HUES64 (cell line): Measurements from ENCODE around the gene HSD11B2.

ENCODE experiments used
- H3K27ac ChIP-seq: 2 replicates; pipeline ENCODE4 v1.7.0; 2013; ENCODE audit warnings: low read depth, low read length, inconsistent platforms
- H3K27me3 ChIP-seq: 2 replicates; pipeline ENCODE4 v1.6.1; 2013; ENCODE audit warnings: mild to moderate bottlenecking, low read length; ENCODE audit not compliant: insufficient read depth
- H3K36me3 ChIP-seq: 2 replicates; pipeline ENCODE4 v1.6.1; 2013; ENCODE audit warnings: mild to moderate bottlenecking, low read length; ENCODE audit not compliant: insufficient read depth
- H3K4me1 ChIP-seq: 2 replicates; pipeline ENCODE4 v1.6.1; 2013; ENCODE audit warnings: mild to moderate bottlenecking, low read length, moderate library complexity; ENCODE audit not compliant: insufficient read depth
- H3K4me3 ChIP-seq: 2 replicates; pipeline ENCODE4 v1.5.1; 2013; ENCODE audit warnings: mild to moderate bottlenecking, low read length, moderate library complexity
- H3K9ac ChIP-seq: 2 replicates; pipeline ENCODE4 v1.6.1; 2013; ENCODE audit warnings: mild to moderate bottlenecking, low read depth, low read length
- H3K9me3 ChIP-seq: 2 replicates; pipeline ENCODE4 v1.6.1; 2013; ENCODE audit warnings: low read depth, low read length; ENCODE audit not compliant: insufficient read depth
- WGBS: fragments of 150-250, 120-280 bp; methylation state at CpG from one replicate; pipeline ENCODE4 v1.1.7; 2013; ENCODE audit warnings: missing lambda C conversion rate; 5-methylcytosine and 5-hydroxymethylcytosine counted together

The HSD11B2 gene

DNA sequence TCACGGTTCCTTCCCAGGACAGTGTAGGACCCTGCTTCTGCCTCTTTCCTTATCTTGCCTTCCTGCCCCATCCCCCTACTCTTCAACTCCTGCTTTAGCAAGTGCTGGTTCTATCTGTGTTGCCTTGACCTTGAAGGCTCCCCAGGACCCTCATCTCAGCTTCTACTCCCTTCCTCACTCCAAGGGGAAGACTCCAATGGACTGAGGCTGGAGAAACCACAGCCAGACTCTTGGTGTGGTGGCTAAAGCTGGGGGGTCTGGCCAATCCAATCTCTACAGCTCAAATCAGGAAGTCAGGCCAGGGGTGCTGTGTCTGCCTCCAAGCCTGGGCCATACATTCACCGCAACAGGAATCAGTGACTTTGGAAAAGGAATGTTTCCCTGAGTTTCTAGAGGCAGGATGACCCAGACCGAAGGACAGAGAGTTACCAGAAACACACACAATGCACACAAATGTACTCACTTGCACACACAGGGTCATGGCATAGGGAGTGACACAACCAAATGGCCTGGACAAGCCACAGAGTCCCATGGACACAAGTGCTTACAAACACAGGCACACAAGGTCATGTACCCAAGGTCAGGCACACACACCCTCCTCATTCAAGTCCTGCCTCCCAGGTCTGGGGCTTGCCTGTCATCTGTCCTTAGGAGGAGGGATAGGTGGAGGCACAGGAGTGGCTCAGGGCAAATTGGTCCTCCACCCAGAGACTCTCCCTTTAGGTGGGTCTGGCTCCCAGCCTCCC is 1.7 kb upstream of the HSD11B2 start:
- Histone ChIP-seq H3K27ac (no peak overlapping the region), H3K36me3 (no peaks in the 10 kb centered on the region), H3K9me3 (no peaks in the 10 kb centered on the region), H3K27me3 (peaks cover 35% of the 10 kb centered on the region), H3K4me3 (no peak overlapping the region), H3K9ac (no peak overlapping the region), H3K4me1 (peaks cover 41% of the 10 kb centered on the region)
- 88% methylated on average over 3 of the region's 3 CpGs for WGBS

DNA sequence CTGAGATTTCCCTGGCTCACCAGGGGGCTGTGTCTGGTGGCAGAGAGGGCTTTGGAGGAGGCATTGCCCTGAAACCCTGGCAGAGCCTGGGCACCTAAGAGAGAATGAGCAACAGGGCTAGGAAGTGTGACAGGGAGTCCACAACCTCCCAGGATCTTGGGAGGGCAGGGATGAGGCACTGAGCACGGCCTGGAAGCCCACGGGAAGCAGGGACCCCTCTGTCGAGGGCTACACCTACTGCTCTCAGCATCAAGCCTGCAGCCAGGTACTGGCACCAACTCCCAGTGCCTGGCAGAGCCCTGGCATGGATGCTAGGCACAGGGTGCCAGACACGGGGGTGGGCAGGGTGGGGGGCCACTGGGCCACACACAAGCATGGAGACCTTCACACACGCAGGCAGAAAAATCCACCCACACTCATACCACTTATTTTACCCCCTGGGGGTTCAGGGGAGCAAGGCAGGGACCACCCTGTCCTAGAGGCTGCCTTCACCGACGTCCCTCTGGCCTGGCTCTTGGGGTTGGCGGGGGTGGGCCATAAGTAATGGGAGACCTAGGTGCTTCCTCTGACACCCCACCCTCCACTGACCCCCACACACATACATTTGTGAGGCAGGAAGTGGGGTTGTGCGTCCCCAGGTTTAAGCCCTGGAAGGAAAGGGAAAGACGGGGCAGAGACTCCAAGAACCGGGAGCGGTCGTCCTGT is 970 bp upstream of the HSD11B2 start:
- WGBS = 37% methylated on average over 10 of the region's 13 CpGs
- H3K9me3 ChIP-seq = no peaks in the 10 kb centered on the region
- H3K9ac ChIP-seq = peak overlapping the region; percentile 86
- H3K4me3 ChIP-seq = peak overlapping the region; percentile 71
- no peaks in the 10 kb centered on the region for H3K36me3 ChIP-seq
- H3K4me1 ChIP-seq = peaks cover 35% of the 10 kb centered on the region
- no peak overlapping the region for H3K27ac ChIP-seq
- peaks cover 35% of the 10 kb centered on the region for H3K27me3 ChIP-seq

DNA sequence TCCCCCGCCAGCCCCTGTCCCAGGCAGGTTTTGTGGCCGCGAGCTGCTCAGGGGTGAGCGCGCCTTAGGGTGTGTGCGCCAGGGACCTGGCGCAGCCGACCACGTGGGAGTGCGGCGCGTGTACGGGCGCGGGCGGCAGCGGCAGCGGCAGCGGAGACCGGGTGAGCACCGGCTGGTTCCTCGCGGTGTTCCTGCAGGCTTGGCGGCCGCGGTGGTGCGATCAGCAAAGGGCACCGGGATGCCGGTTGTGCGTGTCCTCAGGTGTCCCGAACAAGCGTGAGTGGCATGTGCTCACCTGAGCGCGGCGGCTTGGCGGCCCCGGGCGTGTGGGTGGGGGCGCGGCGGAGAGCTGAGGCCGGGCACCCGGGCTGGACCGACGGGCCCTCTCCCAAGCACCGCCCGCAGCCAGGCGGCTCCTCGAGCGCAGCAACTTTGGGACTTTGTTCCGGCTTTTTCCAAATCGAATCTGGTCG is 381 bp upstream of the HSD11B2 start:
- under 1% methylated on average over 53 of the region's 53 CpGs for WGBS
- H3K9ac ChIP-seq = peak overlapping the region; percentile 86

DNA sequence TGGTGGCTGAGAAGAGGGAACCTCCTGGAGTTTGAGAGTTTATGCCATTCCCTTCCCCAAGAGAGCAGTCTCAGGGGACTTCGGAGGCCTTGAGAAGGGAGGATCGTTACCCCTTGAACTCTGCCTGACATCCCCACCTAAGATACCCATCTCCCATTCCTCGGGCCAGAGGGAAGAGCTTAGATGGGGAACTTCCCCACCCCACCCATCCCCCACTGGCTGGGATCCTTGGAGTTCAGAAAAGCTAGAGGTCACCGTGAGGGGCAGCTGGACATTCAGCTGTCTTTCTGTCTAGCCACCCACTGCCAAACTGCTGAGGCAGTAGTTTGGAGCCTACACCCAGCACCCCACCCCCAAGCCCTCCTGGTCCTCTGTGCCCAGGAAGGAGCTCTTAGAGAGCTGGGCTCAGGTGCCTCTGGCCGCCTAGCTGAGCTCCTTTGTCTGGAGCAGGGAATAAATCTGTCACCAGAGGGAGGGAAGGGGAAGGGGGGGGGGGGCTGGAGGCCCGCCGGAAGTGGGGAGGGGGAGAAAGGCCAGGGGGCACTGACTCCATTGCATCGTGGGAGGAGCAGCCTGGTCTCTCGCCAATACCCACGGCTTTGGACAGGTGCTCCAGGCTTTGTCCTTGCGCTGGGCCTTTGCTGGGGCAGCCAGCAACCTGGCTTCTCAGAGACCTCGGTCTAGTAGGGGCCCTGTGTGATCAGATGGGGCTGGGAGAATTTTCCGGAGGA is 1.0 kb downstream of the HSD11B2 start:
- Histone ChIP-seq H3K27me3 (peaks cover 35% of the 10 kb centered on the region), H3K4me3 (peak overlapping the region; percentile 93), H3K9ac (peak overlapping the region; percentile 84), H3K9me3 (no peaks in the 10 kb centered on the region), H3K27ac (peak overlapping the region; percentile 65), H3K4me1 (peaks cover 26% of the 10 kb centered on the region), H3K36me3 (0 out of 2 replicates have a peak, but pooled peaks cover 1% of the 10 kb centered on the region)
- 20% methylated on average over 12 of the region's 13 CpGs for WGBS

More for the DNA sequence above, 381 bp upstream of the HSD11B2 start:
- Histone ChIP-seq H3K27me3 (peaks cover 35% of the 10 kb centered on the region), H3K36me3 (no peaks in the 10 kb centered on the region), H3K9me3 (no peaks in the 10 kb centered on the region), H3K27ac (peak overlapping the region; percentile 58; the same call in 1 of the 2 replicates), H3K4me3 (peak overlapping the region; percentile 71), H3K4me1 (peaks cover 29% of the 10 kb centered on the region)

DNA sequence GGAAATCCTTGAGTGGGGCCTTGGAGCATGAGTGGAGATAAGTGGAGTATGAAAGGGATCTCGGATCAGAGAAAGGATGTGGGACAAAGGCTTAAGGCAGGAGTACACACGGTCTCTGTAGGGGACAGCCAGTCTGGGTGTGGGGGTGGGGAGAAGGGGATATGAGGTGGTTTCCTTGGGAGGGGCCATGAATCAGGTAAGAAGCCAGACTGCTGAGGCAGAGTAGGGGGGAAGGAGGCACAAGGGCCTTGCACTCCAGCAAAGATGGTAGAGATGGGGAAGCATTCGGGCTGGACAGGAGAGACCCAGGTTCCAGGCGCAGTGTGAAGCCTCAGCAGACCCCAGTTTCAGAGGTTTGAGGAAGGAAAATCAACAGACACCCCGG is 1.6 kb downstream of the HSD11B2 start:
- 73% methylated on average over 5 of the region's 5 CpGs for WGBS
- peaks cover 35% of the 10 kb centered on the region for H3K27me3 ChIP-seq
- peaks cover 7% of the 10 kb centered on the region; the same call in 1 of the 2 replicates for H3K36me3 ChIP-seq
- H3K4me3 ChIP-seq = peak overlapping the region; percentile 41
- H3K9ac ChIP-seq = peak overlapping the region; percentile 59
- H3K9me3 ChIP-seq = no peaks in the 10 kb centered on the region
- no peak overlapping the region; the same call in 1 of the 2 replicates for H3K27ac ChIP-seq
- peaks cover 26% of the 10 kb centered on the region for H3K4me1 ChIP-seq

DNA sequence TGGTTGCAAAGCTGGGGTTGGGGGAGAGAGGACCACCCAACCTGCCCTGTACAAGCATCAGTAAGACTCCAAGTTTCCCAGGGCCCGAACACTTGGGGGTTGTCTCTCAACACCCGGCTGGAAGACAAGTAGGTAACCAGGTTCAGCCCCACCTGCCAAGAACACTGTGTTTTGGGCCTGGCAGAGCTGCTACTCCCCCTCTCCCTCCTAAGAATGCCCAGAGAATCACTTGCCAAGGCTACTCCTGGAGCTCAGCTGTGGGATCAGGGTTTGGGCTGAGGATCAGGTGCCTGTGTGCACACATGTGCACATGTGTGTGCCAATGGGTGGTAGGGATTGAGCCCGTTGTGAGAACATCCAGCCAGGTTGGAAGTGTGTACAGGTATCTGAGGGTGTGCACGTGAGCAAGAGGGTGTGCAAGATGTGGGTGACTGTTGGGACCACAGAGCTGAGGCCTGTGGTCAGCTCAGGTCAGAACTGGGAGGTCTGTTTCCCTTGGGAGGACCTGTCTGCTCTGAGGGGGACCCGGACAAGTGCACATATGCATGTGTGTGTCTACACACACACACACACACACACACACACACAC is 2.3 kb downstream of the HSD11B2 start:
- no peaks in the 10 kb centered on the region for H3K9me3 ChIP-seq
- peaks cover 35% of the 10 kb centered on the region for H3K27me3 ChIP-seq
- H3K36me3 ChIP-seq = peaks cover 12% of the 10 kb centered on the region
- H3K9ac ChIP-seq = 0 out of 2 replicates have a peak overlapping the region, but pooled peaks have one; percentile 59
- WGBS = 95% methylated on average over 5 of the region's 5 CpGs
- no peak overlapping the region for H3K4me3 ChIP-seq
- peaks cover 22% of the 10 kb centered on the region for H3K4me1 ChIP-seq
- H3K27ac ChIP-seq = no peak overlapping the region

DNA sequence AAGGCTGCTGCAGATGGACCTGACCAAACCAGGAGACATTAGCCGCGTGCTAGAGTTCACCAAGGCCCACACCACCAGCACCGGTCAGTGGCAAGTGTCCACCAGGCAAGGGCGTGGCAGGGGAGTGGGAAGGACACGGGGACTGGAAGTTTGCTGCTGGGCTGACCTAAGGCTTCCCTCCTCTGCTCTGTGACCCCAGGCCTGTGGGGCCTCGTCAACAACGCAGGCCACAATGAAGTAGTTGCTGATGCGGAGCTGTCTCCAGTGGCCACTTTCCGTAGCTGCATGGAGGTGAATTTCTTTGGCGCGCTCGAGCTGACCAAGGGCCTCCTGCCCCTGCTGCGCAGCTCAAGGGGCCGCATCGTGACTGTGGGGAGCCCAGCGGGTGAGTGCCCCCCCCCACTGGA is 4.8 kb downstream of the HSD11B2 start:
- no peaks in the 10 kb centered on the region for H3K9me3 ChIP-seq
- no peak overlapping the region for H3K27ac ChIP-seq
- peaks cover 20% of the 10 kb centered on the region for H3K36me3 ChIP-seq
- H3K9ac ChIP-seq = no peak overlapping the region
- H3K4me1 ChIP-seq = peaks cover 19% of the 10 kb centered on the region
- WGBS = 94% methylated on average over 16 of the region's 16 CpGs
- H3K4me3 ChIP-seq = no peak overlapping the region
- H3K27me3 ChIP-seq = peaks cover 10% of the 10 kb centered on the region; the same call in 1 of the 2 replicates

DNA sequence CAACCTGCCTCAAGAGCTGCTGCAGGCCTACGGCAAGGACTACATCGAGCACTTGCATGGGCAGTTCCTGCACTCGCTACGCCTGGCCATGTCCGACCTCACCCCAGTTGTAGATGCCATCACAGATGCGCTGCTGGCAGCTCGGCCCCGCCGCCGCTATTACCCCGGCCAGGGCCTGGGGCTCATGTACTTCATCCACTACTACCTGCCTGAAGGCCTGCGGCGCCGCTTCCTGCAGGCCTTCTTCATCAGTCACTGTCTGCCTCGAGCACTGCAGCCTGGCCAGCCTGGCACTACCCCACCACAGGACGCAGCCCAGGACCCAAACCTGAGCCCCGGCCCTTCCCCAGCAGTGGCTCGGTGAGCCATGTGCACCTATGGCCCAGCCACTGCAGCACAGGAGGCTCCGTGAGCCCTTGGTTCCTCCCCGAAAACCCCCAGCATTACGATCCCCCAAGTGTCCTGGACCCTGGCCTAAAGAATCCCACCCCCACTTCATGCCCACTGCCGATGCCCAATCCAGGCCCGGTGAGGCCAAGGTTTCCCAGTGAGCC is 5.8 kb downstream of the HSD11B2 start:
- H3K9me3 ChIP-seq = no peaks in the 10 kb centered on the region
- H3K9ac ChIP-seq = no peak overlapping the region
- peaks cover 17% of the 10 kb centered on the region for H3K4me1 ChIP-seq
- H3K36me3 ChIP-seq = peaks cover 20% of the 10 kb centered on the region
- H3K27me3 ChIP-seq = peaks cover 5% of the 10 kb centered on the region; the same call in 1 of the 2 replicates
- WGBS = 96% methylated on average over 23 of the region's 23 CpGs
- H3K27ac ChIP-seq = no peak overlapping the region
- H3K4me3 ChIP-seq = no peak overlapping the region

DNA sequence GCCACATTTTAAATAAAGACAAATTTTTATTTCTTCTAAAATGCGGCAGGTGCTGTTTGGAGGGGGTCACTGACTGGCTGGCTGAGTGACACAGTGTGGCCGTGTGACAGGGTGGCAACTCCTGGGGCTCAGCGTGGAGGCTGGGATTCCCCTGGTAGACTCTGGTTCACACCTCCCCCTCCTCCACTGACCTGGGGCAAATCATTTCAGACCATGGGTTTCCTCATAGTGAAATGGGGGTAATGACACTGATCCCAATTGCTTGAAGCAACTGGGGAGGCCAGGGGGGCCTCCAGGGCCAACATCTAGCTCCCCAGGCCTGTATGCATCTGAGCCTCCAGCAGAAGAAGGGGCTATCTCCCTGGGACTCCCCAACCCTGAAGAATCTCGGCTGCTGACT is 6.6 kb downstream of the HSD11B2 start:
- Histone ChIP-seq H3K27me3 (peaks cover 3% of the 10 kb centered on the region; the same call in 1 of the 2 replicates), H3K36me3 (peaks cover 20% of the 10 kb centered on the region), H3K4me1 (peaks cover 11% of the 10 kb centered on the region), H3K27ac (no peak overlapping the region), H3K4me3 (no peak overlapping the region), H3K9me3 (no peaks in the 10 kb centered on the region), H3K9ac (no peak overlapping the region)
- WGBS = 93% methylated on average over 4 of the region's 4 CpGs

DNA sequence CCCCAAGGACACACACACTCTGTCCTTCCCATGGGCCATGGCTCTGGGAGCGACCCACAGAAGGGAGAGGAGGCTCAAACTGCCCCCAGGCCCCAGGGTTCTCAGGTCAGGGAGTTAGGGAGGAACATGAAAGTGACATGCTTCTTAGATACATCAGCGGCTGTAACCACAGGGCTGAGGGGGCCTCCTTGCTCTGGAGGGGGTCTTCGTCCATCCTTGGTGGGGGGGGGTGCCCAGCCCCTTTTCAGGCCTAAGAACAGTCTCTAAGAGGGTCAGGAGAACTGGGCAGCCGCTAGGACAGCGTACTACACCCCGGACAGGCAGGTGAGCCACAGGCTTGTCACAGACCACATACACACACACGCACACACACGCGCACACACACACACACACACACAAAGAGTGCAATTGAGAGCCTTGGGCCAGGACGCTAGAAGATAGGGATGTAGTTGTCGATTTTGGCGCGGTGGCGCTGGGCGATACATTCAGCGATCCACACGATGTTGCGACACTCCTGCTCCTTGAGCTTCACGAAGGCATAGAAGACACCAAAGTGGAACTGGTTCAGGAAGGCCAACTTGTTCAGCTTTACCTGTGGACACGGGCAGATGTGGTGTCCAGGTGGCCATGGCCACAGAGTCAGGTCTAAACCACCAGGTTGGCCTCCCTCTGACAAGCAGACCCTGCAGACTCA is 7.3 kb downstream of the HSD11B2 start:
- Histone ChIP-seq H3K9me3 (no peaks in the 10 kb centered on the region), H3K9ac (no peak overlapping the region), H3K27ac (no peak overlapping the region), H3K4me1 (peaks cover 5% of the 10 kb centered on the region; the same call in 1 of the 2 replicates), H3K36me3 (peaks cover 20% of the 10 kb centered on the region), H3K27me3 (no peaks in the 10 kb centered on the region), H3K4me3 (no peak overlapping the region)
- WGBS = 96% methylated on average over 20 of the region's 20 CpGs
